DMS79 (cell line): ENCODE results near the gene CAST.
"Not testable (repeated sequence)": the region's sequence is repeated elsewhere in the genome, so short reads cannot be mapped to it uniquely, and the experiment has no call there.

Experiments used
- DNase-seq: peaks from one replicate; lab custom pipeline; 2025; lab: John Stamatoyannopoulos, UW

The CAST gene, protein sequence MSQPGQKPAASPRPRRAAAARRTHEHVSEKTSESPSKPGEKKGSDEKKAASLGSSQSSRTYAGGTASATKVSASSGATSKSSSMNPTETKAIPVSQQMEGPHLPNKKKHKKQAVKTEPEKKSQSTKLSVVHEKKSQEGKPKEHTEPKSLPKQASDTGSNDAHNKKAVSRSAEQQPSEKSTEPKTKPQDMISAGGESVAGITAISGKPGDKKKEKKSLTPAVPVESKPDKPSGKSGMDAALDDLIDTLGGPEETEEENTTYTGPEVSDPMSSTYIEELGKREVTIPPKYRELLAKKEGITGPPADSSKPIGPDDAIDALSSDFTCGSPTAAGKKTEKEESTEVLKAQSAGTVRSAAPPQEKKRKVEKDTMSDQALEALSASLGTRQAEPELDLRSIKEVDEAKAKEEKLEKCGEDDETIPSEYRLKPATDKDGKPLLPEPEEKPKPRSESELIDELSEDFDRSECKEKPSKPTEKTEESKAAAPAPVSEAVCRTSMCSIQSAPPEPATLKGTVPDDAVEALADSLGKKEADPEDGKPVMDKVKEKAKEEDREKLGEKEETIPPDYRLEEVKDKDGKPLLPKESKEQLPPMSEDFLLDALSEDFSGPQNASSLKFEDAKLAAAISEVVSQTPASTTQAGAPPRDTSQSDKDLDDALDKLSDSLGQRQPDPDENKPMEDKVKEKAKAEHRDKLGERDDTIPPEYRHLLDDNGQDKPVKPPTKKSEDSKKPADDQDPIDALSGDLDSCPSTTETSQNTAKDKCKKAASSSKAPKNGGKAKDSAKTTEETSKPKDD

DNA sequence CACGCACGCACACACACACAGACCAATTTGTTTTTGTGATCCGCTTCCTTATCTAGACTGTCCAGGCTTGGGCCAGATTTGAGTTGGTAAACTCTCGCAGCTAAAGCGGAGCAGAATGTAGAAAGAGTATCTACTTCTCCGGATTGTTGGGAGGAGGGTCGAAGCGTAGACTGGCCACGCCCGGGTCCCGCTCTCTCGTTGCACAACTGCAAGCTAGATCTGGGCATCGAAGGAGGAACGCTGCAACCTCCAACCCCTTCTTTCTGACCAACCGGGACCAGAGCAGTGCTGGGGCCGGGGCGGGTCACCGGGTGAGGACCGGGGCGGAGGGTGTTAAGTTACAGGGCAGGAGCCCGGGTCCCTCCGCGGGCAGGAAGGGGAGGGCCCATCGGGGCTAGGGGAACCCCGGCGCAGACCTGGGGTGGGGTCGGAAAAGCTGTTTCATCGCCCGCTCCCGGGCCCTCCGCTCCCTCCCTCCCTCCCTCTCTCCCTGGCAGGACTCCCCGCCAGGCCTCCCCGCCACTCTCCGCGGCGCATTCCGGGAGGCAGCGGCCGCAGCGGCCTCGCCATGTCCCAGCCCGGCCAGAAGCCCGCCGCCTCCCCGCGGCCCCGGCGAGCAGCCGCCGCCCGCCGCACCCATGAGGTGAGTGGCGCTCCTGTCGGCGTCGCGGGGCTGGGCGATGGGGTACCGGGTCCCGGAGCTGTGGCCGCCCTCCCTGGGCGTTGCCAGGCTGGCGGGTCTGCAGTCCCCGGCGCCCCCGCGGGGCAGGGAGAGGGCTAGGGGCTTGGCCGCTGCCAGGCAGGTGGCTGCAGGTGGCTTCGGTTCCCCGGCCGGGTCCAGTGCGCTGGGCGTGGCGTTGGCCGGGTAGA, at the start of gene CAST:
TSS of gene CAST (plus strand) at position 522 of the 870 bp plus-strand sequence. CDS start at position 569, 47 bp downstream.
- peak; percentile 47 for DNase-seq

DNA sequence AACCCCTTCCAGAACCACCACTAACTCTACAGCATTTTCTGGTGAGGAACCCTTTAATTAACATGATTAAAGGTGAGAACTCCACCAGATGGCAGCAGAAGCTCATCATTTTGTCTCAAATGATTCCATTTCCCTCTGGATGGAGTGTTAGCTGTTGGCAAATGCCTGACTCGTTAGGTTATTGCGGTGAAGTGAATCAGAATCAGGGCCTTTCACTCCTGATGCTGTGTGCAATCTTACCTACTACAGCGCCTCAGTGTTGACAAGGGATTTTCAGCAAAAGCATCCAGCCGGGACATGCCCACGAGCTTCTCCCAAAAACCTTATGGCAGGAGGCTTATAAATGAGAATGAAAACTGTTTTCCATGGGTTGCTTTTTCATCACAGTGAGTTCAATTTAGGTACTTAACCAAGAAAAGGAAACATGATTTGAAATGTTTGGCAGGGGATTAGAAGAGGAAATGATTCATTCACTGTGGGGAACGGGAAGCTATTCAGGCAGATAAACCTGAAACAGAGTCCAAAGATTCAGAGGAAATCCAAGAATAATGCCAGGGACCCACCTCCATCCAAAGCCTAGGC, 48.0 kb upstream of the CAST start:
- DNase-seq, result peak; percentile 40

DNA sequence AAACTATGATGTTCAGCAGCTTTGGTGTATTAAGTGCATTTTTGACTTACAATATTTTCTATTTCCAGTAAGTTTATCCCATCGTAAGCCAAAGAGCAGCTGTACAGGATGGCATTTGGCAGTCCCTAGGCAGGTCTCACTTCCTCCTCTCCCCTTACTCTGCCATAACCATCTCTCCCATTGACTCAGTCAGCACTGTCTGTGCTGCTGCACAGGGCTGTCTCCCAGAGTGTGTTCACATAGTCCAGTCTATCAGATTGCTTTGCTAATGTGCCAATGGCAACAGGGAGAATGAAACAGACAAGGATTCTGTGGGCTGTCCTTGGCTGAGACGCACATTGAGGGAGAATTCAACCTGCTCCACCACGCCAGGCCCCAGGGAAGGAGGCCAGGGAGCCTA, 47.0 kb upstream of the CAST start:
- no peak for DNase-seq

DNA sequence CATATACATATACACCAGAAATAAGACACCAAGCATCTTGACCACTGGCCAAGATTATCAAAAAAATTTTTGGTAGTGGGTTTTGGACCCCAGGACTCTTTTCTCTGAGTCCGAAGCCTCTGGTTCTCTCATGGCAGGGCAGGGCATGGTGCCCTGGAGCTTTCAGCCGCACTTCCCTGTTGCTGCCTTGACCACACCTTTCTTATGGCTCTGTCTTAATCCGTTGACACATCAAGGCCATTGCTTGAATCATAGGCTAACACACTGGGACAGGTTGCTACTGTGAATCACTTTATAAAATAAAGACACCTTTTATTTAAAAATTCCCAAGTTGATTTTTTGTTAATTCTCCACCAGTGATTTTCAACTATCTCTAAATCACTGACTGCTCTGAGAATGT, 45.4 kb upstream of the CAST start:
- no peak for DNase-seq

DNA sequence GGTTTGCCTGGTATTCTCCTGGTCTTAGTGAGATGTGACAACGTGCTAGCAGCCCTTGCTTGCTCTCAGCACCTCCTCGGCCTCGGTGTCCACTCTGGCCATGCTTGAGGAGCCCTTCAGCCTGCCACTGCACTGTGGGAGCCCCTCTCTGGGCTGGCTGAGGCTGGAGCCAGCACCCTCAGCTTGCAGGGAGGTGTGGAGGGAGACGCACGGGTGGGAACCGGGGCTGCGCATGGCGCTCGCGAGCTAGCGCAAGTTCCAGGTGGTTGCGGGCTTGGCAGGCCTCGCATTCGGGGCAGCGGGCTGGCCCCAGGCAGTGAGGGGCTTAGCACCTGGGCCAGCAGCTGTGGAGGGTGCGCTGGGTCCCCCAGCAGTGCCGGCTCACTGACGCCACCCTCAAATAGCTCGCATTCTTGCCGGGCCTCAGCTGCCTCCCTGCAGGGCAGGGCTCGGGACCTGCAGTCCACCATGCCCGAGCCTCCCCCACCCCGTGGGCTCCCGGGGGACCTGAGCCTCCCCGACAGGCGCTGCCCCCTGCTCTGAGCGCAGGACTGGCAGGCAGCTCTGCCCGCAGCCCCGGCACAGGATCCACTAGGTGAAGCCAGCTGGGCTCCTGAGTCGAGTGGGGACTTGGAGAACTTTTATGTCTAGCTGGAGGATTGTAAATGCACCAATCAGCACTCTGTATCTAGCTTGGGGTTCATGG, 43.7 kb upstream of the CAST start:
- DNase-seq, result not testable (repeated sequence)

DNA sequence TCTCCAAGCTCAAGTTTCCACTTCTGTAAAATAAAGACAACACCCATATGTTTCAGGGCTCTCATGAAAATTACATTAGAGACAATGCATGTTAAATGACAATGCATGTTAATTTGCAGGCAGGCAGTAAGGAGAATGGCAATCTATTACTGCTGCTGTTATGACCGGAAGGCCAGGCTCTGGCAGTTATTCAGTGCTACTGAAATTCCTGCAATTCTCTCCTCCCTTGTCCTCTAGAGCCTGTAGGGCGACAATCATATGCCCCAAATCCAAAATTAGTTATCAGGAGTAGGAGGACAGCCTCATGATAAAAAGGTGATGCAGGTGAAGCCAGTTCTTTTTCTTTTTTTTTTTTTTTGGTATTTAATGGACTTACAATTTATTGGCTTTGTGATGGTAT, 42.2 kb upstream of the CAST start:
- no peak for DNase-seq

DNA sequence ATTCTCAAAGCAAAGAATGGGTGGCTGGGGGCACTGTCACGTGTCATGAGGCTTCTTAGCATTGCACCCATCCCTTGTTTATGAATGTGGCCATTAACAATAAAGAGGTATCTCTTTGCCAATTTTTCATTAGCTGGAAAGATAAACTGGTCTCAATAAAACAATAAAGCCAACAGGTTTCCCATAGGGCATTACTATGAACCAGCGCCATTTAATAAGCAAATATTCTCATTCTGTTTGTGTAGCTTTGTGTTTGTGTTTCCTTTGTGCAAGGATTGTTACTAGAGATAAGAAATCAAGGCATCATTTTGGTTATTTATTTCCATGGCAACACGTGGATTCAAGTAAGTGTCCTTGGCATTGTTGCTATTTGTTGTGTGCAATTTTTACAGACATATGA, 37.6 kb upstream of the CAST start:
- DNase-seq, result no peak

DNA sequence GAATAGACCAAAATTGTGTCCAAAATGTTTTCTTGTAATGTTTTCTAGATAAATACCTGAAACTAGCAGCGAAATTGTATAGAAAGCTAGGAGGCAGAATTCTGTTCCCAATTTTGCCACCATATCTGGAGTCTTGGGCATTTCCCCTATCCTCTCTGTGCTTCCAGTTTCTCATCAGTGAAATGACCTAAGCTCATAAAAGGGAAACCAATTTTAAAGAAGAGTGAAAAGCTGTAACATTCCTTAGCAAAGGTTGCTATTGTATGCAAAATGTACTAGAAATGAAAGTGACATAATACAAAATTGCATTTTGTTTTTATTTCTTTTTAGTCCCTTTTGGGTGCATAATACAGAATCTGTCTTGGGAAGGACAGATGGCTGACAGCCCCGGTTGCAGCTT, 36.8 kb upstream of the CAST start:
- no peak for DNase-seq

DNA sequence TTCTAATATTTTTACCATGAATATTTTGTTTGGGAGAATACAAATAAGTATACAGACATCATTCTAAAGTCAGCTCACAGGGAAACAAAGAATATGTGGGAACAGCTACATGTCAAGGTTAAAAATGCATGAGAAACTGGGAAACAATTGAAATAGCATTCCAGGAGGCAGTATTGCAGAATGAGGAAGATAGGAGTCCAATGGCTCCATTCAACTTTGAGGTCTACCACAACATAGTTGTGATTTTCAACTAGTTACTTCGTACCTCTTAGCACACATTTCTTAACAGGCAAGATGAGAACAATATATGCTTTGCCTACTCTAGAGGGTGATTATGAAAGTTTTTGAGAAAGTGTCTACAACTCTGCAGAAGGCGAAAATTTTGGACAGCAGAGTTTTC, 35.2 kb upstream of the CAST start:
- DNase-seq, result no peak

DNA sequence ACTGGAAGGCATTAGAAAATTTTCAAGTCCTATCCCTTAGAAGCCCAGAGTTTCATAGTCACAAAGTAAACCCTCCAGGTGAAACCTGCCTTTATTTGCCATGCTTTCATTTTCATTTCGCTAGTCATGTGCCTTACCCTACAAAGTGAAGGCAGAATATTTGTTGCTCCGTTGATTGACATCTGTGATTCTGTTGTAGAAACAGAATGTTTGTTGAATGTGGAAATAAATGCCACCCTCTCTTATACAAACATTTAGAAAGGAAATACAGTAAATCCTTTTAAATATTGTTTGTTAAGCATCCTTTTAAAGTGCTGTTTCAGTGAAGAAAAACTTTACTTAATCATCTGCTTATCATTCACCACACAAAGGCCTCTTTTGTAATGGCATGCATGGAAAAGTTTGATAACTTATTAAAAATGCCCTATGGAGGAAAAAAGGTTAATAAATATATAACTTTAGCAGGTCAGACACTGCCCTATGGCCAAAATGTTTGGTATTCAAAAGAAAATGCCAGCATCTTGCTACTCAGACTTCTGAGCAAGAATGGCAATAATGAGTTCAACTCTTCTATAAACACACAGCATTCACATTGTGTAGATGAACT, 34.3 kb upstream of the CAST start:
- DNase-seq, result no peak

DNA sequence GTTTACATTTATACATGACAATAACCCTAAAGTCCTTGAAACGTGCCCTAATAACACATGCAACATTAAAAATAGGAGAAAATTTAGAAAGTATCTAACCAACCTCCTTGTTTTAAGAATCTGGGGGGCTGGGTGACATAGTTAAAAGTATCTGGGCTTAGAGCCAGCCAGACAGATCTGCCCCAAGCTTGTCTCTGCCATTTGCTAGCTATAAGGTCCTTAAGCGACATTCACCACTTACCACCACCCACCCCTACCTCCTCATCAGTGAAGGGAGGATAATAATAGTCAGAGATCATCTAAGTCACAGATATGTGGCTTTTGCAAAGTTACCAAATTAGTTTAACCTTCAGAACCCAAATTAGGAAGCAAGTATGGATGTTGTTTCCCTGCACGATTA, 33.8 kb upstream of the CAST start:
- no peak for DNase-seq

DNA sequence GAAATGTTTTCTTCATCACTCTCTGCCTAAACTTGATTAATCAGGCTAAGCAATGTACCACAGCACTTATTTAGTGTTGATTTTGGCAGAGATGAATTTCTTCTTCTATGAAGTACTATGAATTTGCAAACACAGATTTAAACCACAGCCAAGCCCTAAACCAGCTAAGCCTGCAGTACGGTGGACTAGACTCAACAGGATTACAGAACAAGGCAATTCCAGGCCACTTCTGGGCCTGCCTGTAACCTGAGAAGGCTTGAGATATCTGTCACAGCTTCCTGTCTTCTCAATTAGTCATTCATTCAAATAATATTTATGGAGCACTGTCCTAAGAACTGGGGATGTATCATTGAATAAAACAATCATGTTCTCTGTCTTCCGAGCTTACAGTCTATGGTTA, 32.4 kb upstream of the CAST start:
- DNase-seq, result peak; percentile 19

DNA sequence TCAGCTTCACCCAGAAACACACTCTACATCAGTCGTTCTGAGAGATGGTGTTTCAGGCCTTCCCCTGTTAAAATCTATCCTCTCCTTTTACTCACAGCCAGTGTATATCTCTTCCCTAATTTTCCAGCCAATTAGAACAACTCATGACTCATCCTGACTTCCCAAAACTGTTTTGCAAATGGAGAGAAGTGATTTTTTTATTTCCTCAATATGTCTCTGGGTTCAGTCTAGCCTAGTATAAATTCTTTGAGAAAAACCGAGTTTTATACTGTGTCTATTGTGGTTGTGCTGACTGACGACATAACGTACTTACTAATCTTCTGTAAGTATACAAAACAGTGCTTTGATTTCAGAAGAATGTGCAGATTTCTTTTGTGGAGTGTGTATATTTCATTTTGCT, 28.4 kb upstream of the CAST start:
- DNase-seq, result no peak

DNA sequence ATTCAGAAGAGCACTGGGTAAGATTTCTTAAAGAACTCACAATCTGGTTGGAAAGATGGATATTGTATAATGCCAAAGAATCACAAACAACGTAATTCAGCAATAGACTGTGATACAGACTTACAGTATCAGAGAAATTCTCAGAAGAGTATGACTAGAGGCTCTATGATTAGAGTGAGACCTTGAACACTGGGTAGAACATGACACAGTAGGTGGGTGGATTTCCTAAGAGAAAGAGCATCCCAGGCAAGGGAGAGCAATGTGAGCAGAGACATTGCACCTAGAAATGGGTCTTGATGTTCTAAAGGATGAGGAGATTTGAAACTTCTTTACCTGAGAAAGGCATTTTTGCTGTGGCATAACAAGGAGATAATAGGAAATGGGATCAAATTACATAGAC, 27.3 kb upstream of the CAST start:
- no peak for DNase-seq

DNA sequence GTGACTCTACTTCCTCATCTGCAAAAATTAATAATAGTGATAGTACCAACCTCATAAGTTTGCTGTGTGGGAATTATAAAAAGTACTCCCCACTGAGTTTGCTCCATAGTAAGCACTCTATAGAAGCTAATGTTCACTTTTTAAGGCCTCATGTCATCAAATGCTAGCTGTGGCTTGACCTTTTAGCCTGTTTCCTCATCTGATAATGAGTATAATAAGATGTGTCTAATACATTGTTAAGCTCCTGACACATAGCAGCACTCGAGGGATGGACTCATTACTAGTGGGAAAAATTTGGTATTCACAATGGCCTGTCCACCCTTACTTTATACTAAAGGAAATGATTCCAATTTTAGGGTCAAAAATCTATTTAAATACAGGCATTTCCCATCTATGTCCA, 26.1 kb upstream of the CAST start:
- no peak for DNase-seq

DNA sequence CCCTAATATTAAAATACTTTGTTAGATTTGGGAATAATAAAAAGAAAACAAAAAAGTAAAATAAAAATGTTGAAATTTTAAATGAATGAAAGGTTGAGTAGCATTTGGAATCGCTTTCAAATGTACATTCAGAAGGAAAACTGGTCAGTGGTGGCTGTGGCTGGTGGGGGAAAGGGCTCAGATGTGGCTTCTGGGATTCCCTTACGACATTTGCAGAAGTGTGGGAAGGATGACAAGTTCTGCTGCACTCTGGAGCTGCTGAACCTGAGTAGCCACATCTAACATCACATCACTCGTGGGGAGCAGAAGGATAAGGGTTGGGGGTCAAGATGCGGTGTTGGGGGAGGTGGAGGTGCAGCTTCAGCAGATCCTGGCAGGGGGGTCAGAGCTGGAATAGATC, 25.6 kb upstream of the CAST start:
- DNase-seq, result no peak

DNA sequence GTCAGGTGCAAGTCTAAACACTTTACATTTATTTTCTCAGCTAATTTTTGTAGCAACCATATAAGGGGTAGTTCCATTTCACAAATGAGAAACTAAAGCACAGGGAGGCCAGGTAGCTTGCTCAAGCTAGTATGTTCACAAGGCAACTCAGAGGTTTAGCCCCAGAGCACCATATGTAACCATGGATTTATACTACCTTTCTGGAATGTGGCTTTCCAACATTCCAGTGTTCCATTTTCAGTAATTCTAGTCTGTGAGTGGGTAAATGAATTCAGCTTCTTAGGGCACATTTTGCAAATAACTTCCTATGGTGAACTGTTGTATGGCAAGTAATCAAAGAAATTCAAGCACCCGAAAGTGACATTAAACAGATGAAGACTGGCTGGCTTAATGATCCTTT, 25.0 kb upstream of the CAST start:
- no peak for DNase-seq

DNA sequence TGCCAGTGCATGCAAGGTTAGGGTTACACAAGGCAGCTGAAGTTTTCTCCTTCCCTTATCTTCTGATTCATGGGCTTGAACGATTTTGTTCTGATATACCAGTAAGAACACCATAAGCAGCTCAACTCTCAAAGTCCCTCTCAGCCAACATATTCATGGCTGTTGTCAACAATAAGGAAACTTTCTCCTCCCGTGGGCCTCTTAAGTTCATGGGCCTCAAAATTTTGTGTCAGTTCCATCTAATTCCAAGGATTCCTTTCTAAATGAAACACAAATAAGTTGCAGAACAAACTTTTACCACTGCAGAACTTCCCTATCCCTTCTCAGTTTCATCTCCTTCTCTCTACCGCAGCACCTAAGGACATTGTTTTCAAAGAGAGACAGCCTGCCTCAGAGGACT, 23.6 kb upstream of the CAST start:
- DNase-seq, result no peak

DNA sequence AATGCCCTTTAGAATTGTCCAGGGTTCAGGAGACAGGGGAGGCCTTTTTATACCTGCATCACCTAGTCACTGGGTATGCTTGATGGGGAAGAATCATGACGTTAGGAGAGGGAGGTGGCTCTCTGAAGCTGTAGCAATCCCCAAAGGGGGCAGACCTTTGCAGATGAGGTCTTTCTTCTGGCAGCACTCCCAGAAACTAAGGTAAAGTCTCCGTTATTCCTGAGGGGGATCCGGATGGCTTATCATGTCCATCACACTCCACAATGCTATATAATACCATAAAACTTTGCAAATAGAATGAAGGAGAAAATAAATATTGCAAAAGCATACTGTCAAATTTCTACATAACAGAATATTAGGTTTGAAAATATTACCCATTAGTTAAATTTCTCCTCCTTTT, 21.5 kb upstream of the CAST start:
- DNase-seq, result no peak

DNA sequence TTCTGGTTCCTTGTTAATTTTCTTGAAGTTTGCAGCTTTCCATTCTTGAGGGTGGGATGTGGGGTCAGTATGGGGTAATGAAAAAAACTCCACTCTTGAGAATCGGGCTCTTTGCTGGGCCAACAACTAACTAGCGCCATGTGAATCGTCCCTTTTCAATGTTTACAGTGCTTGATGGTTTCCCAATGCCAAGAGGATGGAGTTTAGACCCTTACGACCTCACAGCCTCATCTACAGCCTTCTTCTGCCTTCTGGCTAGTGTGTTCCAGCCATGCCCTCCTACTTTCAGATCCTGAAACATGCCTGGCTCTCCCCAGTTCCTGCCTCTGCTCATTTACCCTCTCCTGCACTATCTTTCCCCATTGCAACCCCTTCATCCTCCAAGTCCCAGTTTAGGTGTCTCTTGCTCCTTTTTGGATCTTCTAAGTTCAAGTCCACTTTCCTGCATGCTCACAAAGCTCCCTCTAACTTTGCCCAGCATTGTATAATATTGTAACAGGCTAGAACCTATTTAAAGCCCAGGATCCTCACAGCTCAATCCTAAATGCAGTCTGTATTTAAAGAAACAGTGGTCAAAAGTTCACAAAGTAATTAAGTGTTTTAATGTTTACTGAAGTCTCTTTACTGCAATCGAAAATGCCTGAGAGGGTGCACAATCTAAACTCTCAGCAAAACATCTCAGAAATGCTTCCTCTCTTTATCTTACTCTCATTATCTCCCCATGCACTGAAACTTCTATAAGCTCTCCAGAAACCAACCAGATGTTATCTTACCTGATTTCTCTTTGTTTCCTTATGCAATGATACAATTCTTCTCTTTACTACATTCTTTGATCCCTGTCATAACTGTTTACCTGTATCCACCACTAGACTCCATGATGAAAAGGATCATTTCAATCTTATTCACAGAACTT, 20.6 kb upstream of the CAST start:
- DNase-seq, result no peak
